DMS 273 (cell line): ENCODE measurements around the gene SLC39A1.

ENCODE experiments used
- DNase-seq: peaks from one replicate; lab custom pipeline; 2025; ENCODE audit not compliant: unreplicated experiment; lab: John Stamatoyannopoulos, UW

Gene SLC39A1

DNA sequence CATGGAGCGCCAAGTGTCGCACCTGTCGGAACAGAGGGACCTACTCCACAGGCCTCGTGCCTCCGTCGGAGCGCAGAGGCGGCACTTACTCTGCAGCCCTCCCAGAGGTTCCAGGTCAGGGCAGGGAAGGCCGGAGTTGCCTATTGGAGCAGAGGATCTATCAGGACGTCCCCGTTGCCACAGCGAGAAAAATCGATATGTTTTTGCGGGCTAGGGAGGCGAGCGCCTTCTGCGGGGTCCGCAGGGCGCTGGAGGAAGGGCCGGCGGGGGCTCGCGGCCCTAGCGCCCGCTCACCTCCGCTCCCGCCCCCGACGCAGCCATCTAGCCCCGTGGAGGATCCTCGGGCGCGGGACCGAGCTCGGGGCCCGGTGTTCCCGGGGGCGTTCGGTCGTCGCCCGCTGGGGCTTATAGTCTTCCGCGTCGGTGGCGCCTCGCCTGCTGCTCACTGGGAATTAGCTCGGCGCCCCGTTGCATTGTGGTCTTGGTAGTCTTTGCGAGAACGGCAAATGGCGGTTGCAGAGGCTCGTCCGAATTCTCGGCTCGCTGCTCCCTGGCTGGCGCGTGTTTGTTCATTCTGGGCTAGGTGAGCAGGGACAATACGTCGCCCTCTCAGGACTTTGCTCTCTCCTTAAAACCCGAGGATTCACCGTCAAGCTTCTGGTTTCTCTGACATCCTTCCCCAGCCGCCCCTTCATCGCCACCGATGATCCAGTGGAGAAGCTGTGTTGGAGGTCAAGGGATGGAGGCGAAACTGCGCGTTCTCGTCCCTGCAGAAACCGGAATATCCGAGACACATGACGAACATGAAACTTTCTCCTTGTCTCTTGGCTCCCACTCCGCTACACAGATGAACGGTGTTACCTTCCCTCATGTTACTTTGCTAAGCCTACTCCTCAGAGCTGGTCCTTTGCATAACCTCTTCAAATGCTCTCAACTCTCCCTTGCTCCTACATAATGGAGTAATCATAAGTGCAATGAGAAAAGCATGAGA is 14.2 kb upstream of the SLC39A1 start, which contains the start of gene JTB:
JTB (minus strand) TSS at position 425 of the 991 bp plus-strand sequence; CDS start at position 3, 422 bp downstream.
- peak; percentile 96 for DNase-seq

DNA sequence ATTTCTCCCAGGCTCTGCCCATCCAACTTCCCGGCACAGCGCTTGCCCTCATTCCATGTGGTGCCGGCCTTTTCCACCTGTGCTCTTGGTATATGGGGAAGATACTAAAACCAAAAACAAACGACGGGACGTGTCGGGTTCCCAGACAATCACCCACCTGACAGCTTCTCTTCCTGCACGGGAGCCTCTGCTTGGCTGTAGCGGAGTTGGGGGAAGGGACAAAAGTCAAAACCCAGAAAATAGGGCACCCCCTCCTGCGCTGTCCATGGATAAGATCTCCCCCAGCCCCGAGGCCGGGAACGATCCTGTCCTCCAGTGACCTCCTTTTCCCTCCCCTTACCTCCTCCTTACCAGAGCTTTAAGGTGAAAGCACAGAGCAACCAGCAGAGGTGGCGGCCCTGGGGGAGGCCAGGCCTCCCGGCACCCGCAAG is 13.5 kb upstream of the SLC39A1 start:
- no peak for DNase-seq

DNA sequence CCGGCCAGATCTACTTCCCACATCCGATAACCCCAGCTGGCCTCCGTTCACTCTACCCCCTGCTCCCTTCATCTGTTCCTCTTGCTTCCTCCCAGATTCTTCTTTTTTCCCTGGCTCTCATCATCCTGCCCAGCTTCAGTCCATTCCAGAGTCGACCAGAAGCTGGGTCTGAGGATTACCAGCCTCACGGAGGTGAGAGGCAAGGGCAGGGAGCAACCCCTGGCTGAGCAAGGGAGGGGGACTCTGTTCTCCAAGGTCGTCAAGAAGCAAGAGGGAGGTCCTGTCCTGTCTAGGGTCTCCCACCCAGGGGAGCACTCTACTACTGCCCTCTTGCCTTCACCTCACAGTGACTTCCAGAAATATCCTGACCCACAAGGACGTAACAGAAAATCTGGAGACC is 10.2 kb upstream of the SLC39A1 start:
- DNase-seq, result no peak

DNA sequence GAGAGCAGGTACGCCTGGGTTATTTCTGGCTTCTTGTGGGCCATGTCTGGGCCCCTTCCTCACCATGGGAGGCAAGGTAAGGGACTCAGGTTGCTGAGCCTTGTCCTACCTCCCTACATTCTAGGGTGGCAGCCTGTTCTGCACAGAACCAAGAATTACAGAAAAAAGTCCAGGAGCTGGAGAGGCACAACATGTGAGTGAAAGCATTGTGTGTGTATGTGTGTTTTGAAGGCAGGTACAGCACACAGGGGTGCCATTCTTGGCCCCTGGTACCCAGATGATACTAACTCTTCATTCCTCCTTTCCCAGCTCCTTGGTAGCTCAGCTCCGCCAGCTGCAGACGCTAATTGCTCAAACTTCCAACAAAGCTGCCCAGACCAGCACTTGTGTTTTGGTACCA is 9.7 kb upstream of the SLC39A1 start:
- no peak for DNase-seq

DNA sequence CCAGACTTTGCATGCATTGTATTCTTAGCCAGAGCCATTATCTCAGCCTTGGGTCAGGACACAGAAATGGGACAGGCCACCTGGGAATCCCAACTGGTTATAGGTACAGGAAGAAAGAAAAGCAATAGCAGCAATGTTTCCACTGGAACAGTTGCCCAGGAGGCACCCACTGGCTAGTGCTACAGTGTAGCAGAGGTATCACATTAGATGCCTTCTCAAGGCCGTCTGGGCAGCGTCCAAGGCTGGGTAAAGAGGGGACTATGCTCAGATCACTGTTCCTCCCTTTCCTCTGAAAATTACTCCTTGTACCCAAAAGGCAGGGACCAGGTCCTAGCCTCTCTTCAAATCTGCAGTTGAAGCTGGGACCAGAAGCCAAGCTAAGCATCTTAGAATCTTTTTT is 7.0 kb upstream of the SLC39A1 start:
- no peak for DNase-seq

DNA sequence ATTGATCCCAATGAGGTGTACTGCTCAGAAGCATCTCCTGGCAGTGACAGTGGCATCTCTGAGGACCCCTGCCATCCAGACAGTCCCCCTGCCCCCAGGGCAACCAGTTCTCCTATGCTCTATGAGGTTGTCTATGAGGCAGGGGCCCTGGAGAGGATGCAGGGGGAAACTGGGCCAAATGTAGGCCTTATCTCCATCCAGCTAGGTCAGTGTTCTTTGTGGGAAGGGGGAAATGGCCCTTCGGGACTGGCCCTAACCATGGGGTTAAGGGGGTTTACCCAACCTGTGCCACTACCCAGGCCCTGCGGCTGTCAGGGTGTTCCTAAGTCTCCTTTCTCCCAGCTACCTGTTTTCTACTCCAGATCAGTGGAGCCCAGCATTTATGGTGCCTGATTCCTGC is 5.6 kb upstream of the SLC39A1 start:
- DNase-seq, result no peak

DNA sequence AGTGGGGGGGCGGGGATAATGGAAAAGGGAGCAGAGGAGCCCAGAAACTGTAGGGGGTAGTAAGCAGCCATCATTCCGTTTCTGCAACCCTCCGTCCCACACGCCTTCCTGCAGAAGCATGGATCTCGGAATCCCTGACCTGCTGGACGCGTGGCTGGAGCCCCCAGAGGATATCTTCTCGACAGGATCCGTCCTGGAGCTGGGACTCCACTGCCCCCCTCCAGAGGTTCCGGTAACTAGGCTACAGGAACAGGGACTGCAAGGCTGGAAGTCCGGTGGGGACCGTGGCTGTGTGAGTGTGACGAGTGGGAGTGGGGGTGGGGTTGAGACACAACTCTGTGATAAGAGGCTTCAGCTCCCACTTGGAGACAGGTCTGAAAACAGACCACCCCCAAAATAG is 5.1 kb upstream of the SLC39A1 start:
- no peak for DNase-seq

DNA sequence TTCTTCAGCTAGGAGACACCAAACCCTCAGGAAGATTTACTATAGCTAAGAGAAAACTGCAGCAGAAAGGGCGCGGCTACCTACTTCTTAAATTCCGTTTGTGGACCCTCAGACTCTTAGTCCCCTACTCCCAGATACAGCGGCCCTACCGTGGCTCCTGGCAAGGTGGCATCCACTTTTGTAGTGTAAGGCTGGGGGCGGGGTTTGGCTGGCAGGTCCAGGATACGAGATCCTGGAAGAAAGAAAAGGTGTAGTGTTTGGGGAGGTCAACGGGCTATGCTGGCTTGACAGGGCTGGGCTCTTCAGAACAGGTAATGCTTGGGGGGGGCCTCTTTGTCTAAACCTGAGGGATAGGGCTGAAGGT is 4.6 kb upstream of the SLC39A1 start:
- DNase-seq, result peak; percentile 67

DNA sequence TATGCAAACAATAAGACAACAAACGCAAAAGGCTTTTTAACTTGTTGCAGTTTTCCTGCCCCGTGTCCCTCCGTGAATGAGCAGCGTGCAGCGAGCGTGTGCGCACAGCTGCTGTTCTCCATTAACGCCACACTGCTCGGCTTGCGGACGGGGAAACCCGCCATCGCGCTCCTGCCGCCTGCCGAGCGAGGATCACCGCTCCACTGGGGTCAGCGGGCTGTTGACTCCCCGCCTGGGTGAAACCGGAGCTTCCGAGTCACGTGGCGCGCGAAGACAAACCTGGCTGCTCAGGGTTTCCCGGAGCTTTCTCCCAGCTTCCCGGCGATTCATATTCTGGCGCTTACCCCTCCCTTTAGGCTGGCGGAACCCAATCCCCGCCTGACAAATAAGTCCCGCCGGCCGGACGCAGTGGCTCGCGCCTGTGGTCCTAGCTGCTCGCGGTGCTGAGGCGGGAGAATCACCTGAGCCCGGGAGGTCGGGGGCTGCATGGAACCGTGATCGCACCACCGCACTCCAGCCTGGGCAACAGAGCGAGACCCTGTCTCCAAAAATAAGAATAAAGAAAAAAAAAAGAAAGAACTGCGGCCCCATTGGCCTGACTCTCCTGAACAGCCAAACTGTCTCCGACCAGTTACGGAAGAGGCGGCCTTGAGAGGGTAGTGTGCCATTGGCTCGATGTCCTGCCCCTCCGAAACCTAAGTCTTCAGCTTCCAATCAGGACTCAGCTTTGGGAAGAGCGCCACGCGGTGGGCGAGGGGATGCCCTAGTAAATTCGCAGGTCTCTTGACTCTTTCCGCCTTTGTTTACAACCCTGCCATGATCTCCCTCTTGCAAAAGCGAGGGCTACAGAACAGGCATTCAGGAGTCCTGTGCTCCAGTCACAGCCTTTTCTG is 4.0 kb upstream of the SLC39A1 start, which contains the start of gene CREB3L4:
CREB3L4 (plus strand) TSS at position 796 of the 893 bp plus-strand sequence. CDS start 624 bp downstream, outside the sequence.
- peak; percentile 99 for DNase-seq

DNA sequence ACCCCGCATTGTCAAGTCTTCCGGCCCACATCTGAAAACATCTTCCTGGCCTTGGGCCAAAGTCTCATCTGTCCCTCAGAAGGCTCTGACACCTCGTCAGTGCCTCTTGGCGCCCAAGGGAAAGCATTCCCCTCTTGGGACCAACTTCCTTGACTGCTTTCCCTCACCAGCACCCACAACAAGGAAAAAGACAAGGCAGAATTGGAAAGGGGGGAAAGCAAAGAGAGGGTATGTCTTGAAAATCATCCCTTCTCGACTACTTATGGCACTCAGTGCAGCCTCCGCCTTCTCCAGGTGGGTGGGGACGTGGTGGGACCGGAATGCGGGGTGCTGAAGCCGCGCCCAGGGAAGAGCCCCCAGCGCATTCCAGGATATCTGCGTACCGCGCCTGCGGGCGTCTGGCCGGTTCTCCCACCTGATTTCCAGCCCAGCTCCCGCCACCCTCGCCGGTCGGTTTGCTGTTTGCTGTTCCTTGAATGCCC is 554 bp upstream of the SLC39A1 start:
- peak; percentile 73 for DNase-seq

DNA sequence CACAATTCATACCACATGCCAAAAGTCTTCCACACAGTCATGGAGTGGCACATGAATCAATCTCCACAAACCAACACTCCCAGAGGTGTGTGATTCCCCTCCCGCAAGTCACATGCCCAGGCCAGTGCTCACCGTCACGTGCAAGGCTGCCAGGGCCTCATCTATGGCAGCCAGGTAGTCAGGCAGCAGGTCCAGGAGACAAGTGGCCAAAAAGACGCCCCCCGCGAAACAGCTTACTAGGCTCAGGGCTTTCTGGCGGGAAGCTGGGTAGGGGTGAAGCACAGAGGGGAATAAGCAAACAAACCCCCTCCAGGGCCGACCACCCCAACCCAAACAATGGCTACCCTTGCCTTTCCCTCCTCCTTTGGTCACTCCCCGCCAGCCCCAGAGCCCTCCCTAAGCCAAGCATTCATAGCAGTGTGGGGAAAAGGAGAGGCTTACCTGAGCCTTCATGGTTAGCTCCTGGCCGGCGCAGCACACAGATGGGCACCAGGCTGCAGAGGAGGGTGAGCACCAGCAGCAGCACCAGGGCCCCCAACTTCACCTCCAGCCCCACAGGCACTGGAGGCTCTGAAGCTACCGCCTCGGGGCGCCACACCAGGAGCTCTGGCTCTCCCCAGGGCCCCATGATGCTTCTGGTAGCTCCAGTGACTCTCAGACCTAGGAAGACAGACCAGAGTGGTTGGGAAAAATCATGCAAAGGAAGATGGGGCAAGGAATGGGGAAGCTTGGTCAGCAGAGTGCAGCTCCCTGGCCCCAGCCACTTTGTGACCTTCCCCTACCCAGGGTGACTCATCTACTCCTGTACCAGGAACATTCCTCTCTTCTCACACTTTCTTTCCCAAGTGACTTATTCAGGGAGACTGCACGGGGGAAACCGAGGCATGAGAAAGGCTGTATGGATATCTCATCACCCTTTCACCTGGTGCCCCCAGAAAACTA is 978 bp downstream of the SLC39A1 start:
- DNase-seq, result no peak

DNA sequence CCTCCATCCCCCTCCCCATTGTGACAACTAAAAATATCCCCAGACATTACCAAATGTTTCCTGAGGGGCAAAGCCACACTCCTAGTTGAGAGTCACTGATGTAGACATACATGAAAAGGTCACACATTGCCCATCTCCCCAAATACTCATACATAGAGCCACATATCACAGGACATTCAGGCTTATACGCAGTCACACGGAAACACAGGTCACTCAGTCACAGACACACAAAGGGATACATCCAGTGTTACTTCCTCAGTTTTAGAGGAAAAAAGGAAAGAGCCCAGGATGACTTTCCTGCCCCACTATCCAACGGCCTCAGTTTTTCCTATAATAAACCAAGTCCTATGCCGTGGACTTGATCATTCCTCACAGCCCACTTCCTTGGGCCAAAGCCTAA is 1.9 kb downstream of the SLC39A1 start:
- no peak for DNase-seq

DNA sequence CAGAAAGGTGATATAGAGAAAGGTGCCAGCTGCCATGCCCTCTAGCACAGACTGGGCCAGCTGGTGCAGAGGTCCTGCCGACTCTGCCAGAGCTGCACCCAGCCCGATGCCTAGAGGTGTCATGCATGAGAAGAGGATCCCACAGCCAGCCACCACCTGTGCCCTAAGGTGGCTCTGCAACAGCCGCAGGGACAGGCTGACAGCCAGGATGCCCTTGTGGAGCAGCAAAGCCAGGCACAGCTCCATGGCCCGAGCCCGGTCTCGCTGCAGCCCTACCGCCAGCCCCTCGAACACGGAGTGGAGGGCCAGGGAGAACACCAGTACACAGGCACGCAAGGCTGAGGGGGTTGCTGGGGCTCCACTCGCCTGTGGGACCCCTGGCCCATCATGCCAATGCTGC is 3.1 kb downstream of the SLC39A1 start:
- DNase-seq, result no peak

DNA sequence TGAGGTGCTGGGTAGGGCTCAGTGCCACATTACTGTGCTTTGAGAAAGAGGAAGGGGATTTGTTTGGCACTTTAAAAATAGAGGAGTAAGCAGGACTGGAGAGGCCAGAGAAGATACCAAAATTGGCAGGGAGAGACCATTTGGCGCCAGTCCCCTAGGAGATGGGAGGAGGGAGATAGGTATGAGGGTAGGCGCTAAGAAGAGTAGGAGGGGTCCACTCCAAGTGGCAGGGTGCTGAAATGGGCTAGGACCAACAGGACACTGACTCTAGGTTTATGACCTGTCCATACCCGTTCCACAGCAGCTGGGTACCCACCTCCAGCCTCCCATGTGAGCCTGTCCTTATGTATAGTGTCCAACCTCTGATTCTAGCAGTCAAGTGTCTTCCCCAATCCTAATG is 3.9 kb downstream of the SLC39A1 start:
- DNase-seq, result no peak

DNA sequence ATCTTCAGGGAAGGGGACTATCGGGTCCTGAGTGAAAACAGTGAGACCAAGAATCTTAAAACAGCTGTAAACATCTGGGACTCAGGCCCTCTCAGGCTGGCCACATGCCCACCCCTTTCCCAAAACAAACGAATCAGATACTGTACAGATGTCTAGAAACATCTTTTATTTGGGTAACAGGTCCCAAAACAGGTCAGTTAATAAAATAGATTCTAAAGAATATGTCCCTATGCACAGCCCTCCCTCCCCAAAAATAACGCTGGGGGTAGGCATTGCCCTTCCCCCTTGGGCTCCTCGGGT is 4.4 kb downstream of the SLC39A1 start:
- DNase-seq, result no peak

DNA sequence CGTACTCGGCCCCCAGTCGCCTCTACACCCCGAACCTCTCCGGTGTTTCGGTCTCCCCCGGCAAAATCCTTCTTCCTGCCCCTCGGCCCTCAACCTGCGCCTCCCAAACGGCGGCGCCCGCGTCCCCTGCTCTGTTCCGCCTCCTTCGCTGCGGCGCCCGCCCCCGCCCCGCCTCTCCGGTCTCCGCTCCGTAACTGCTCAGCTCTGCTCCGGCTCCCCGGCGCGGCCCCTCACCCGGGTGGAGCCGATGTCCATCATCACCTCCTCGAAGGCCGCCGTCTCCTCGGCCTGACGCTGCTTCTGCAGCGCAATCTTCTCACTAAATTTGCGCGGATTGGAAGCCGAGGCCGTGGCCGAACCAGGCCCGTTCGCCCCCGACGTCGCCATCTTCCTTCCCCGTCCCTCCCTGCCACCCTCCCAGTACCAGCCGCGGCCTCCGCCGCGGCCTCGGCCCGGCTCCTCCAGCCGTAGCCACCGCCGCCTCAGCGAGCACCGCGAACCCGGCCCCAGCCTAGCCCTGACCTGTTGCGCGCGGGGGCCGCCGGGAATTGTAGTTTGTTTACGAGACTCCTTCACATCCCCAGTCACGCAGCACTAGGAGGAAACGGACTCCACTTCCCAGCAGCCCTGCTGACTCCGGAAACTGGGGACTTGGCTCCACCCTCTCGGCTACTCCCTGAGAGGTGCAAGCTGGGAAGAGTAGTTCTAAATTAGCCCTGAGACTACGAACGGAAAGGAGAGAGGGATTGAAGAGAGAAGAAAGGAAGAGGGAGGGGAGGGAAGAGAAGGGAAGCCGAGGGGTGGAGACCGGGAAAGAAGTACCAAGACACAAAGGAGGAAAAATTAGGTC is 5.0 kb downstream of the SLC39A1 start, which contains the start of gene CRTC2:
CRTC2 (minus strand) TSS at position 502 of the 850 bp plus-strand sequence; CDS start at position 387, 115 bp downstream.
- DNase-seq, result peak; percentile 99

DNA sequence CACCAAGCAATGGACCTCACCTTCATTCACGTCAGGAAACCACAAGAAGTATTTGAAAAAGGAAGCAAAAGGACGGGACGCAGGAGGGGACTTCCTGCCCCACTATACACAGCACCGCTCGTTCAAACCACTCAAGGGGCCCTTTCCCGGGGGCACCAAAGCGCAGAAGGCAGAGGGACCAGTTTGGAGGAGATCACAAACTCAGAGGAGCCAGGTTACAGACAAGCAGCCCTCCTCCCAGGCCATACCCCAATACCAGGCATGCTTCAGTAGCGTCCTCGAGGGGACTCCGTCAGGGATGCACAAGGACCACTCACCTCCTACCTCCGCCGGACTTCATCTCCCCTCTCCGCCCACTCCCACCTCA is 5.6 kb downstream of the SLC39A1 start:
- no peak for DNase-seq

DNA sequence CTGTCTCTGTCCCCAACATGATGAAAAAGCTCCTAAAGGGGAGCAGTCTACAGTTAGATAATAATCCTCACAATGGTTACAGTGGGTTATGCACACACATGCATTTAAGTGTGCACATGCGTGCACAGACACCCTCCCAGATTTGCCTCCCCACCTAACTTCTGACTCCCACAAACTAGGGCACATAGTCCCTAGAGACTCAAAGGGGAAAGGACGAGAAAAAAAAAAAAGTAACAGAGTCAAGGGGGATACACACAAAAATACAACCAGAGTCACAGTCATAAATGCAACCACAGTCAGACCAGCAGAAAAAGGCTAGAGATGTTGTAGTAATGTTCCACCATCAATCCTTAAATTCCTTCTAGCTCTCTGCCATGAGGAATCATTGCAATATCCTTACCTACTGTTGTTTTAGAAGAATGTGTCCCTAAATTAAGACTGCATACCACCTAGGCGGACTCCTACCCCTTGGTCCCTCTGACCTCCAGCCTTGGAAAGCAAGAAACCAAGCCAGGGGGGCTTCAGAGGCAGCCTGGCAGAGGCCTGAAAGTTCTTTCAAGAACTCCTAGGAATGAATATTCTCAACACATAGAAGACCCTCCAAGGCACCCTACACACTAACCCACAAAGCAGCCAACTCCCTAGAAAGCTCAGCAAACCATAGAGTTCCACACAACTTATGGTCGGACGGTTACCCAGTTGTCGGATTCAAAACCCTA is 6.2 kb downstream of the SLC39A1 start:
- no peak for DNase-seq

DNA sequence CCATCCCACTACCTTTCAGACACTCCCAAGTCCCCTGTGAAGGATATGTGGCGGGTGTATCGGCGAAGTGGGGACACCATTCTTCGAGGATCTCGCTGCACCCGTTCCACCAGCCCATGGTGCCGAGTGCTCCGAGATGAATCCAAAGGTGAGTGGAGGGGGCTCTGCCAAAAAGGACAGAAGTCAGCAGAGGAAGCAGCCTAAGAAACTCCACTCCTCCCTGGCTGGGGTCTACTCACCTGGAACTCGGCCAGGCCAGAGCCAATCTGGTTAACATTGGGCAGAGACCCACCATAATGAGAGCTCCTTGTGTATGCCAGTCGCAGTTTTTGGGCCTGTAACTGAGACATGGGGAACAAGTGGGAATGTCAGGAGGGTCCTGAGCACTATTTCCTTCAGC is 8.5 kb downstream of the SLC39A1 start:
- DNase-seq, result no peak
